HEK293T (cell line): ENCODE measurements around the gene ATG13.

Source experiments
- ELF4 ChIP-seq: fragments of 450-650 bp; IDR thresholded peaks from 2 replicates; pipeline ENCODE4 v1.6.1; 2017; ENCODE audit warnings: antibody characterized with exemption
- FOXK2 ChIP-seq: fragments of 450-650 bp; IDR thresholded peaks from 2 replicates; pipeline ENCODE4 v1.6.1; 2016; ENCODE audit warnings: mild to moderate bottlenecking
- FOXM1 ChIP-seq: fragments of 450-650 bp; IDR thresholded peaks from 2 replicates; pipeline ENCODE4 v1.6.1; 2017; ENCODE audit warnings: mild to moderate bottlenecking, borderline replicate concordance
- TARDBP ChIP-seq: fragments of 450-650 bp; IDR thresholded peaks from 2 replicates; pipeline ENCODE4 v1.6.1; 2016

DNA sequence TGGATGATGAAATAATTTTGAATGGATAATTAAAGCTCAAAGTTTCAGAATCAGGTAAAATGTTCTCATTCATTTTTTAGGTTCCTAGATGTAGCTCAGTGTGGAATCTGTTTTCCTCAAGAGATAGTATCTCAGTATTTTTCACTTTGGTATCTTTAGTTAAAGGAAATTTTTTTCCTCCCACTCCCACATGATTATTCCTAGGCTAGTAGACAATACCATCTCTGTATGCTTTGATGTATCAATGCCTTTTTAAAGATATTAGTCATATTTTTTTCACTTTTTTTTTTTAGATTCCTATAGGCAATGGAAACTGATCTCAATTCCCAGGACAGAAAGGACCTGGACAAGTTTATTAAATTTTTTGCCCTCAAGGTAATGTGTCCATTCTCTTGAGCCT, 26.6 kb downstream of the ATG13 start:
- TF ChIP-seq FOXM1 = no peak
- no peak for TF ChIP-seq ELF4
- TF ChIP-seq FOXK2 = no peak
- no peak for TF ChIP-seq TARDBP
